Measurements from ENCODE around the gene SYNGR3.

Gene SYNGR3

GRCh38 chr16:2042171-2042985 is 52.6 kb downstream of the SYNGR3 start:
- no peak for DNase-seq (ENCODE audit: low spot score)

- no peak for DNase-seq (ENCODE audit: low spot score)
Measured at GRCh38 chr16:2042986-2043666, 53.4 kb downstream of the SYNGR3 start.

All from putamen (tissue), 1 donor.